Measurements from ENCODE around the gene PIGR.

DNA sequence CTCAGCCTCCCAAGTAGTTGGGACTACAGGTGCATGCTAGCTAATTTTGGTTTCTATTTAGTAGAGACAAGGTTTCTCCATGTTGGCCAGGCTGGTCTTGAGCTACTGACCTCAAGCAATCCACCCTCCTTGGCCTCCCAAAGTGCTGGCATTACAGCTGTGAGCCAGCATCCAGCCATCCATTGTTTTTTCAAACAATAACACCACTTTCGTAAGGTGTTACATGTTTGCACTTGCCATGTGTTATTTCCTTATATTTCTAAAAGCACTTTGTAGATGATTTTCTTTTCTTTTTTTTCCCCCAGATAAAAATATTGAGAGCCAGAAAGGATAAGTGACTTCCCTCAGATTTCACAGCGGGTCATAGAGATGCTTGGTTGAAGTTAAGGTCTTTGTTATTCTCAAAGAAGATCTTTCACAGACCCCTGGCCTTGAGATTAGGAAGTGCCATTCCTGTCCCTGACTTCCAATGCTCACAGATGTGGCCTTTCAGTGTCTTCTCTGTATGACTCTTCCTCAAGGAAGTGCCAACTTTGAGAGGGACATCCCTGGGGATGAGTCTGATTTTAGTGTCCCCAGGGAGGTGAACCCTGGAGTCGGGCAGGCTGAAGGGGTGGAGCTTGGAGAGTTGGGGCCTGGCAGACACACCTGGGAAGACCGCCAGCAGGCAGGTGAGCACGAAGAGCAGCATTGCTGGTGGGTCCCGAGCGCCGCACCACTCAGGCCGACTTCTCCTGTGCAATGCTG, 6.3 kb downstream of the PIGR start:
- TF ChIP-seq CTCF (IDR thresholded peaks at IDR 0.05): no peak
- no peak for TF ChIP-seq EP300 (IDR thresholded peaks at IDR 0.05; ENCODE audit: borderline replicate concordance in 1 of 2, low read depth in 1 of 2, low read length in 1 of 2)
- TF ChIP-seq YY1 (IDR thresholded peaks at IDR 0.05; ENCODE audit: low read depth): no peak
- no peak for TF ChIP-seq RCOR1 (IDR thresholded peaks at IDR 0.05; ENCODE audit: low read length)
- TF ChIP-seq POLR2AphosphoS5 (IDR thresholded peaks at IDR 0.05; ENCODE audit: low read depth, low read length): no peak
- TF ChIP-seq, protein P1, sequence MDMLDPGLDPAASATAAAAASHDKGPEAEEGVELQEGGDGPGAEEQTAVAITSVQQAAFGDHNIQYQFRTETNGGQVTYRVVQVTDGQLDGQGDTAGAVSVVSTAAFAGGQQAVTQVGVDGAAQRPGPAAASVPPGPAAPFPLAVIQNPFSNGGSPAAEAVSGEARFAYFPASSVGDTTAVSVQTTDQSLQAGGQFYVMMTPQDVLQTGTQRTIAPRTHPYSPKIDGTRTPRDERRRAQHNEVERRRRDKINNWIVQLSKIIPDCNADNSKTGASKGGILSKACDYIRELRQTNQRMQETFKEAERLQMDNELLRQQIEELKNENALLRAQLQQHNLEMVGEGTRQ (IDR thresholded peaks at IDR 0.05; ENCODE audit: borderline replicate concordance, low read depth, low read length): no peak
- no peak for TF ChIP-seq GABPA (IDR thresholded peaks at IDR 0.05; ENCODE audit: low read depth)
- no peak for TF ChIP-seq TEAD4 (IDR thresholded peaks at IDR 0.05; ENCODE audit: borderline replicate concordance, insufficient read depth)
- no peak for TF ChIP-seq TAF1 (IDR thresholded peaks at IDR 0.05; ENCODE audit: borderline replicate concordance, low read depth, low read length)
- TF ChIP-seq TCF12 (IDR thresholded peaks at IDR 0.05): no peak

Data from SK-N-SH (cell line).